Gastroesophageal sphincter (tissue), 4 donors: ENCODE results near the gene SPATA31A6. TPM values are rescaled to one million over a fixed set of nuclear protein-coding genes. Genes with fewer than 3 reads are reported as not detected.

Experiments used
- small RNA-seq, 4 donors: library from RNA; depleted of rRNA; stranded (forward); fragments of <200 nt; gene quantifications; one replicate each; pipeline ENCODE3, GENCODE V24; 2016
- total RNA-seq, 4 donors: library from RNA; depleted of rRNA; stranded (reverse); fragments of >200 nt; gene quantifications; one replicate each; pipeline ENCODE4 v1.1.0, GENCODE V29; 2016

SPATA31A6 gene
- total RNA-seq, 4 donors from 2014 or later, result not detected

Small RNA genes within 50 kb of the gene (small RNA-seq; reads per million reads assigned to genes)
- 0 reads per million in 4 donors for gene AL445584.3

Other genes with a start within 250 kb of the SPATA31A6 start
- gene CNTNAP3B, start 54.2 kb upstream of the SPATA31A6 start, total RNA-seq, result 100 to 1,000 TPM in 2 of 4 donors, 10 to 100 TPM in 2; 42.7 to 124 (median 85.3) TPM